Measurements from ENCODE around the gene MAP3K13. TPM values are rescaled to one million over a fixed set of nuclear protein-coding genes. Genes with fewer than 3 reads are reported as not detected.
A peak's percentile ranks its signal among the peaks of the same experiment; 100 is the strongest.

MAP3K13 gene
- total and polyA plus RNA-seq, 2 donors (not counting 1 experiment from before 2014, with no cell fraction given) = 15.0 to 28.2 TPM

DNA sequence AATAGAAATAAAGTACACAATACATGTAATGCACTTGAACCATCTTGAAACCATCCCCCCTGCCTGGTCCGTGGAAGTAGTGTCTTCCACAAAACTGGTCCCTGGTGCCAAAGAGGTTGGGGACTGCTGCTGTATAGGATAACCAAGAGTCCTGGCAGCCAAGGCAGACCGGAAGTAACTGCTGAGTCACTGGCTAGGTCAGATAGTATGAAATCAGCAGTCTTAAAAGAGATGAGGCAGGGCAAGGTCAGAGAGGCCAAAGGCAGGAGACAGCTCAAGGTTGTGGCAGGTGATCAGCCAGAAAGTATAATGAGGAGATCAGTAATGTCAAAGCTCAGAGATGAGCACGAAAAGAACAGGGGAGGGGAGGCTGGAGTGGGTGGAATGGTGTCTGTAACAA, 60.2 kb downstream of the MAP3K13 start:
- H3K36me3 ChIP-seq (ENCODE audit: control insufficient read depth, insufficient read depth, low read length) = no peaks in the 10 kb centered on the region
- no peak for TF ChIP-seq EZH2 (IDR thresholded peaks at IDR 0.05; ENCODE audit: low read length, missing control alignments)
- TF ChIP-seq, protein P1, sequence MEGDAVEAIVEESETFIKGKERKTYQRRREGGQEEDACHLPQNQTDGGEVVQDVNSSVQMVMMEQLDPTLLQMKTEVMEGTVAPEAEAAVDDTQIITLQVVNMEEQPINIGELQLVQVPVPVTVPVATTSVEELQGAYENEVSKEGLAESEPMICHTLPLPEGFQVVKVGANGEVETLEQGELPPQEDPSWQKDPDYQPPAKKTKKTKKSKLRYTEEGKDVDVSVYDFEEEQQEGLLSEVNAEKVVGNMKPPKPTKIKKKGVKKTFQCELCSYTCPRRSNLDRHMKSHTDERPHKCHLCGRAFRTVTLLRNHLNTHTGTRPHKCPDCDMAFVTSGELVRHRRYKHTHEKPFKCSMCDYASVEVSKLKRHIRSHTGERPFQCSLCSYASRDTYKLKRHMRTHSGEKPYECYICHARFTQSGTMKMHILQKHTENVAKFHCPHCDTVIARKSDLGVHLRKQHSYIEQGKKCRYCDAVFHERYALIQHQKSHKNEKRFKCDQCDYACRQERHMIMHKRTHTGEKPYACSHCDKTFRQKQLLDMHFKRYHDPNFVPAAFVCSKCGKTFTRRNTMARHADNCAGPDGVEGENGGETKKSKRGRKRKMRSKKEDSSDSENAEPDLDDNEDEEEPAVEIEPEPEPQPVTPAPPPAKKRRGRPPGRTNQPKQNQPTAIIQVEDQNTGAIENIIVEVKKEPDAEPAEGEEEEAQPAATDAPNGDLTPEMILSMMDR (conservative IDR thresholded peaks at IDR 0.05 in 1 of 2, IDR thresholded peaks at IDR 0.05 in 1 of 2; ENCODE audit: low read depth in 1 of 2, low read length in 2 of 2) = no peak
- DNase-seq (ENCODE audit: low read depth in 2 of 2) = peak; percentile 5 to 43
- H3K9me3 ChIP-seq (ENCODE audit: control insufficient read depth, insufficient read depth, low read depth, low read length) = no peaks in the 10 kb centered on the region
- H2AFZ ChIP-seq (ENCODE audit: low read length) = no peak overlapping the region
- H3K9ac ChIP-seq (ENCODE audit: insufficient read depth, low read length) = no peak overlapping the region
- H3K27me3 ChIP-seq (ENCODE audit: control insufficient read depth, insufficient read depth, low read length) = no peaks in the 10 kb centered on the region
- no peak overlapping the region for H3K4me3 ChIP-seq (replicated peaks in 1 of 4; ENCODE audit: control extremely low read depth in 1 of 4, insufficient read depth in 1 of 4, low read depth in 3 of 4, low read length in 4 of 4)
- H3K4me2 ChIP-seq (ENCODE audit: extremely low read depth, insufficient read depth, low read length) = no peak overlapping the region
- H3K27ac ChIP-seq (ENCODE audit: insufficient read depth, low read length) = no peak overlapping the region
- H4K20me1 ChIP-seq (ENCODE audit: control insufficient read depth, extremely low read depth, insufficient read depth, low read length) = no peaks in the 10 kb centered on the region
- H3K79me2 ChIP-seq (ENCODE audit: control insufficient read depth, insufficient read depth, low read length) = no peaks in the 10 kb centered on the region
- peaks cover 2% of the 10 kb centered on the region for H3K4me1 ChIP-seq (ENCODE audit: control insufficient read depth, extremely low read depth, insufficient read depth, low read length)

DNA sequence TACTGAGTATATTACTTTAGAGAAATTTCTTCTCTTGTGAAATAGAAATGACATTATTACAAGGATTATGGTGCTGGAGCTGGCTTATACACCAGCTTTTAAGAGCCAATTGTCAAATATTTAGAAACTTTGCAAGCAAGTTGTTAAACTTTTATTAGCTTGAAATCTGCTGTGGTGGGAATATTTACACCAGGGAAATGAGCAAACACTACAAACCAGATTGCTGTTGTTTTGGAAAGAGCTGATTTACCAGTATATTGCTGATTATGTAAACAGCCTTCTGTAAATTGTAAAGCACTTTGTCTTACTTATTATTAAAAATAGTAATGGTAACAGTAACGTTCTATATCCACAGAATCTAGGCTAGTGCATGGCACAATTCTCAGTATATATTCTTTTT, 61.5 kb downstream of the MAP3K13 start:
- no peak overlapping the region for H3K9ac ChIP-seq (ENCODE audit: insufficient read depth, low read length)
- no peak for DNase-seq (ENCODE audit: low read depth in 2 of 2)
- H3K79me2 ChIP-seq (ENCODE audit: control insufficient read depth, insufficient read depth, low read length) = no peaks in the 10 kb centered on the region
- no peaks in the 10 kb centered on the region for H3K36me3 ChIP-seq (ENCODE audit: control insufficient read depth, insufficient read depth, low read length)
- no peak overlapping the region for H2AFZ ChIP-seq (ENCODE audit: low read length)
- no peaks in the 10 kb centered on the region for H4K20me1 ChIP-seq (ENCODE audit: control insufficient read depth, extremely low read depth, insufficient read depth, low read length)
- no peak overlapping the region for H3K4me3 ChIP-seq (replicated peaks in 1 of 4; ENCODE audit: control extremely low read depth in 1 of 4, insufficient read depth in 1 of 4, low read depth in 3 of 4, low read length in 4 of 4)
- H3K27ac ChIP-seq (ENCODE audit: insufficient read depth, low read length) = no peak overlapping the region
- no peak overlapping the region for H3K4me2 ChIP-seq (ENCODE audit: extremely low read depth, insufficient read depth, low read length)
- no peaks in the 10 kb centered on the region for H3K9me3 ChIP-seq (ENCODE audit: control insufficient read depth, insufficient read depth, low read depth, low read length)
- peaks cover 2% of the 10 kb centered on the region for H3K4me1 ChIP-seq (ENCODE audit: control insufficient read depth, extremely low read depth, insufficient read depth, low read length)
- H3K27me3 ChIP-seq (ENCODE audit: control insufficient read depth, insufficient read depth, low read length) = no peaks in the 10 kb centered on the region
- no peak for TF ChIP-seq EZH2 (IDR thresholded peaks at IDR 0.05; ENCODE audit: low read length, missing control alignments)
- TF ChIP-seq, protein P1 (conservative IDR thresholded peaks at IDR 0.05 in 1 of 2, IDR thresholded peaks at IDR 0.05 in 1 of 2; ENCODE audit: low read depth in 1 of 2, low read length in 2 of 2) = no peak

DNA sequence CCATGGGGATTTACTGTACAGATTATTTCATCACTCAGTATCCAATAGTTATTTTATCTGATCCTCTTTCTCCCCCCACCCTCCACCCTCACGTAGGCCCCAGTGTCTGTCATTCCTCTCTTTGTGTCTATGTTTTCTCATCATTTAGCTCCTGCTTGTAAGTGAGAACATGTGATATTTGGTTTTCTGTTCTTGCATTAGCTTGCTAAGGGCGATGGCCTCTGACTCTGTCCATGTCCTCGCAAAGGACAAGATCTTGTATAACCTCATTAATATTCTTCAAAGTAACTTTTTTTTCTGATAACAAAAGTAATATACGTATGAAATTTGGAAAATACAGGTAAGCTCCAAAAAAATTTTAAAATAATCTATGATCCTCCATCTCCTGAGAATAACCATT, 67.4 kb downstream of the MAP3K13 start:
- Histone ChIP-seq H3K27me3 (ENCODE audit: control insufficient read depth, insufficient read depth, low read length) (no peaks in the 10 kb centered on the region), H3K27ac (ENCODE audit: insufficient read depth, low read length) (no peak overlapping the region), H3K4me1 (ENCODE audit: control insufficient read depth, extremely low read depth, insufficient read depth, low read length) (no peaks in the 10 kb centered on the region), H3K79me2 (ENCODE audit: control insufficient read depth, insufficient read depth, low read length) (no peaks in the 10 kb centered on the region), H3K9ac (ENCODE audit: insufficient read depth, low read length) (no peak overlapping the region), H4K20me1 (ENCODE audit: control insufficient read depth, extremely low read depth, insufficient read depth, low read length) (no peaks in the 10 kb centered on the region), H3K36me3 (ENCODE audit: control insufficient read depth, insufficient read depth, low read length) (no peaks in the 10 kb centered on the region), H2AFZ (ENCODE audit: low read length) (no peak overlapping the region), H3K4me3 (replicated peaks in 1 of 4; ENCODE audit: control extremely low read depth in 1 of 4, insufficient read depth in 1 of 4, low read depth in 3 of 4, low read length in 4 of 4) (no peak overlapping the region), H3K9me3 (ENCODE audit: control insufficient read depth, insufficient read depth, low read depth, low read length) (no peaks in the 10 kb centered on the region), H3K4me2 (ENCODE audit: extremely low read depth, insufficient read depth, low read length) (no peak overlapping the region)
- no peak for TF ChIP-seq EZH2 (IDR thresholded peaks at IDR 0.05; ENCODE audit: low read length, missing control alignments)
- TF ChIP-seq, protein P1 (conservative IDR thresholded peaks at IDR 0.05 in 1 of 2, IDR thresholded peaks at IDR 0.05 in 1 of 2; ENCODE audit: low read depth in 1 of 2, low read length in 2 of 2) = no peak
- DNase-seq (ENCODE audit: low read depth in 2 of 2) = no peak

Data from fibroblast of lung (primary cell).